GM12875 (cell line): ENCODE measurements around the gene TIRAP.

Source experiments
- H3K4me3 ChIP-seq: one replicate; pipeline ENCODE4 v1.5.1; 2011; ENCODE audit warnings: low read depth, low read length, control low read depth
- CTCF ChIP-seq: IDR thresholded peaks from 2 replicates; pipeline ENCODE4 v1.5.1; 2011; ENCODE audit warnings: low read depth, mild to moderate bottlenecking, control low read depth, inconsistent platforms, low read length, moderate library complexity, borderline replicate concordance; ENCODE audit not compliant: insufficient read depth

Gene TIRAP

GRCh38 chr11:126343051-126343450 is 60.2 kb downstream of the TIRAP start:
- H3K4me3 ChIP-seq = no peak overlapping the region
- TF ChIP-seq CTCF = no peak
